Measurements from ENCODE around the gene NF2.

NF2 gene

DNA sequence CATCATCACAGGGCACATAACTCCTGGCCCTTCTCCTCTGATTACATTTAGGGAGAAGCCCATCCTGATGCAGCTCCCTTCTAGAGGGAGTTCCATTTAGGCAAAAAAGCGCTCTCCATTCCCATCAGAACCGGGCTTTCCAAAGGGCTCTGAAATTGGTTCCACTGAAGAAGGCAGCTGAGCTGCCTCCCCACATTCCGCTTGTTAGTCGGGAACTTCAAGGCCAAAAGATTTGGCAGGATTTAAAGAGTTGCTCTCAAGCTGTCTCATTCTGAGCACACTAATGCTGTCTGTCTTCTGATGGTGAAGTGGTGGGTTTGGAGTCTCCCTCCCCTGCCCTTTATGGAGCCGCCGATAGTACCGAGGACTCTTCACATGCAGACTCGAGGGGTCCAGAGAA, 89.7 kb downstream of the NF2 start:
- Histone ChIP-seq H3K4me3 (ENCODE audit: low read length, poor library complexity, severe bottlenecking) (no peak overlapping the region), H3F3A (ENCODE audit: low read depth) (no peaks in the 10 kb centered on the region), H3K9ac (ENCODE audit: low read depth, low read length, poor library complexity, severe bottlenecking) (no peak overlapping the region), H3K36me3 (ENCODE audit: insufficient read depth, low read length) (peaks cover 52% of the 10 kb centered on the region; the same call in 1 of the 2 replicates), H4K20me1 (ENCODE audit: insufficient read depth, low read length, poor library complexity, severe bottlenecking) (no peaks in the 10 kb centered on the region), H3K4me1 (ENCODE audit: insufficient read depth, low read length, poor library complexity, severe bottlenecking) (no peaks in the 10 kb centered on the region), H3K27me3 (ENCODE audit: insufficient read depth, low read length, poor library complexity, severe bottlenecking) (no peaks in the 10 kb centered on the region), H3K4me2 (ENCODE audit: low read depth, low read length, poor library complexity, severe bottlenecking) (no peak overlapping the region), H3K9me2 (replicated peaks; ENCODE audit: low read depth, low read length) (no peaks in the 10 kb centered on the region), H3K79me2 (ENCODE audit: insufficient read depth, low read length) (no peaks in the 10 kb centered on the region), H2AFZ (ENCODE audit: low read length) (no peak overlapping the region), H3K9me3 (ENCODE audit: insufficient read depth, low read depth, low read length) (no peaks in the 10 kb centered on the region)
- no peak for TF ChIP-seq EZH2phosphoT487 (IDR thresholded peaks at IDR 0.05; ENCODE audit: borderline replicate concordance)
- TF ChIP-seq, protein P1, sequence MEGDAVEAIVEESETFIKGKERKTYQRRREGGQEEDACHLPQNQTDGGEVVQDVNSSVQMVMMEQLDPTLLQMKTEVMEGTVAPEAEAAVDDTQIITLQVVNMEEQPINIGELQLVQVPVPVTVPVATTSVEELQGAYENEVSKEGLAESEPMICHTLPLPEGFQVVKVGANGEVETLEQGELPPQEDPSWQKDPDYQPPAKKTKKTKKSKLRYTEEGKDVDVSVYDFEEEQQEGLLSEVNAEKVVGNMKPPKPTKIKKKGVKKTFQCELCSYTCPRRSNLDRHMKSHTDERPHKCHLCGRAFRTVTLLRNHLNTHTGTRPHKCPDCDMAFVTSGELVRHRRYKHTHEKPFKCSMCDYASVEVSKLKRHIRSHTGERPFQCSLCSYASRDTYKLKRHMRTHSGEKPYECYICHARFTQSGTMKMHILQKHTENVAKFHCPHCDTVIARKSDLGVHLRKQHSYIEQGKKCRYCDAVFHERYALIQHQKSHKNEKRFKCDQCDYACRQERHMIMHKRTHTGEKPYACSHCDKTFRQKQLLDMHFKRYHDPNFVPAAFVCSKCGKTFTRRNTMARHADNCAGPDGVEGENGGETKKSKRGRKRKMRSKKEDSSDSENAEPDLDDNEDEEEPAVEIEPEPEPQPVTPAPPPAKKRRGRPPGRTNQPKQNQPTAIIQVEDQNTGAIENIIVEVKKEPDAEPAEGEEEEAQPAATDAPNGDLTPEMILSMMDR (conservative IDR thresholded peaks at IDR 0.05; ENCODE audit: low read length): no peak

DNA sequence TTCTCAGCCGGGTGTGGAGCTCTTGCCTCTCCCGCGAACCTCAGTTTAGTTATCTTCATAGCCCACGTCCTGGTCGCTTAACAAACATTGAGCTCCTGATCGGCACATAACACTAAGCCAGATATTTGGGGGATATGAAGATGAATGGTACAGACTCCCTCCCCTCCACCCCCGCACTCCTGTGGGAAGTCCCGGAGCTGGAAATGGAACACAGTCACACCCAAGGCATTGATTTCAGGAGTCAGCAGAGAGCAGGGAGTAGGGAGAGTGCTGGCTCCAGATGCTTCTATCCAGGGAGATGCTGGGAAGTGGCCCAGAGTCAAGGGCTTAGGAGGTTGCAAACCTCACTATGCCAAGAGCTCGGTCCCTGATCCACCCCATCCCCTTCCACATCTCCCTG, 90.2 kb downstream of the NF2 start:
- Histone ChIP-seq H2AFZ (ENCODE audit: low read length) (no peak overlapping the region), H3K79me2 (ENCODE audit: insufficient read depth, low read length) (no peaks in the 10 kb centered on the region), H3F3A (ENCODE audit: low read depth) (no peaks in the 10 kb centered on the region), H3K27me3 (ENCODE audit: insufficient read depth, low read length, poor library complexity, severe bottlenecking) (no peaks in the 10 kb centered on the region), H4K20me1 (ENCODE audit: insufficient read depth, low read length, poor library complexity, severe bottlenecking) (no peaks in the 10 kb centered on the region), H3K4me3 (ENCODE audit: low read length, poor library complexity, severe bottlenecking) (no peak overlapping the region), H3K9me2 (replicated peaks; ENCODE audit: low read depth, low read length) (no peaks in the 10 kb centered on the region), H3K4me1 (ENCODE audit: insufficient read depth, low read length, poor library complexity, severe bottlenecking) (no peaks in the 10 kb centered on the region), H3K9ac (ENCODE audit: low read depth, low read length, poor library complexity, severe bottlenecking) (no peak overlapping the region), H3K9me3 (ENCODE audit: insufficient read depth, low read depth, low read length) (no peaks in the 10 kb centered on the region), H3K4me2 (ENCODE audit: low read depth, low read length, poor library complexity, severe bottlenecking) (no peak overlapping the region), H3K36me3 (ENCODE audit: insufficient read depth, low read length) (peaks cover 53% of the 10 kb centered on the region; the same call in 1 of the 2 replicates)
- no peak for TF ChIP-seq EZH2phosphoT487 (IDR thresholded peaks at IDR 0.05; ENCODE audit: borderline replicate concordance)
- TF ChIP-seq, protein P1 (conservative IDR thresholded peaks at IDR 0.05; ENCODE audit: low read length): no peak

DNA sequence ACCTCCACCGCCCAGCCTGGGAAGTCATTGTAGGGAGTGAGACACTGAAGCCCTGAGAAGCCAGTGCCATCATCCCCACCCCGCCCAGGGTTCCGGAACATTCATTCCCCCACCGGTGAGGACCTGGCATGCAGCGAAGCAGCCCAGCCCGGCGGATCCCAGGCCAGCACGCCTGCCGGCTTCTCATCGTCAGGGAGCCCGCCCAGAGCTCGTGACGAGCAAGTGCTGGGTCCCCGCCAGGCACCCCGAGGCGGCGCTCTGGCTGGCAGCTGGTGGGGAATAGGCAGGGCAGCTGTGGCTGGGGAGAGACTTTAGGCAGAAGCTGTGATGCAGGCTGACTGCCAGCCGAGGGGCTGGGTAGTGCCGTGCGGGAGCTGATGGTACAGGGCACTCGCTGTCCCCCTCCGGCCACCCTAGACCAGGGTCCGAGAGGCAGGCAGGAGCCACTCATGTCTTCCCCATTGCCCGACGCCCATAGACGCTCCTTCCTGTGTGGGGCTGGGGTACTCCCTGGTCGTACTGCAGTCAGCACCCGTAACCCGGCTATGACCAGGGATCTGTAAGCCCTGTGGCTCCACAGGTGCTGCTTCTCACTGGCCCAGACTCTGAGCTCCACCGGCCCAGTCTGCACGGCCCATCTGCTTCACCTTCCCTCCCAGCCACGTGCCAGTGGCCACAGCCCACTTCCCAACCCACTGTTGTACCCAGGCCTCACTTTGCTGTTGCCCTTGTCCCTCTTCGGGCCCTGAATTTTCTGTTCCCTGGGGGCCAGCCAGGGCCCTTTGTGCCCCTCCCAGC, 91.9 kb downstream of the NF2 start:
- Histone ChIP-seq H3K79me2 (ENCODE audit: insufficient read depth, low read length) (no peaks in the 10 kb centered on the region), H3K9ac (ENCODE audit: low read depth, low read length, poor library complexity, severe bottlenecking) (no peak overlapping the region), H3K4me3 (ENCODE audit: low read length, poor library complexity, severe bottlenecking) (no peak overlapping the region), H3K9me2 (replicated peaks; ENCODE audit: low read depth, low read length) (no peaks in the 10 kb centered on the region), H4K20me1 (ENCODE audit: insufficient read depth, low read length, poor library complexity, severe bottlenecking) (no peaks in the 10 kb centered on the region), H3K27me3 (ENCODE audit: insufficient read depth, low read length, poor library complexity, severe bottlenecking) (no peaks in the 10 kb centered on the region), H3F3A (ENCODE audit: low read depth) (no peaks in the 10 kb centered on the region), H3K4me2 (ENCODE audit: low read depth, low read length, poor library complexity, severe bottlenecking) (no peak overlapping the region), H3K36me3 (ENCODE audit: insufficient read depth, low read length) (peaks cover 48% of the 10 kb centered on the region; the same call in 1 of the 2 replicates), H2AFZ (ENCODE audit: low read length) (no peak overlapping the region), H3K4me1 (ENCODE audit: insufficient read depth, low read length, poor library complexity, severe bottlenecking) (no peaks in the 10 kb centered on the region), H3K9me3 (ENCODE audit: insufficient read depth, low read depth, low read length) (no peaks in the 10 kb centered on the region)
- no peak for TF ChIP-seq EZH2phosphoT487 (IDR thresholded peaks at IDR 0.05; ENCODE audit: borderline replicate concordance)
- TF ChIP-seq, protein P1 (conservative IDR thresholded peaks at IDR 0.05; ENCODE audit: low read length): no peak
